H1 (cell line): ENCODE data around the gene ADGRD2.

Source experiments
- EP300 ChIP-seq, 2 experiments: IDR thresholded peaks; 1 replicate in 1 of 2; 2 replicates in 1 of 2; pipeline ENCODE4 v1.6.1; 2011 to 2012; ENCODE audit warnings: low read depth in 2 of 2, low read length in 2 of 2, mild to moderate bottlenecking in 2 of 2, borderline replicate concordance in 1 of 2, inconsistent platforms in 1 of 2, moderate library complexity in 1 of 2
- KDM1A ChIP-seq: fragments of 200-600, 300-600 bp; sonication (generic); IDR thresholded peaks from 2 replicates; pipeline ENCODE4 v1.7.1; 2016; ENCODE audit warnings: mild to moderate bottlenecking, low read length, borderline replicate concordance
- POLR2A ChIP-seq, 2 experiments: IDR thresholded peaks; 1 replicate in 1 of 2; 2 replicates in 1 of 2; pipeline ENCODE4 v1.6.1; 2011; ENCODE audit warnings: low read depth in 2 of 2, low read length in 2 of 2, mild to moderate bottlenecking in 2 of 2; ENCODE audit errors: control extremely low read depth in 1 of 2
- POLR2AphosphoS5 ChIP-seq: IDR thresholded peaks from 2 replicates; pipeline ENCODE4 v1.6.1; 2011; ENCODE audit warnings: low read depth, low read length
- SIN3A ChIP-seq, 2 experiments: IDR thresholded peaks in 1 of 2; conservative IDR thresholded peaks in 1 of 2; 2 replicates each; pipeline ENCODE4 v1.6.1; 2011 to 2012; ENCODE audit warnings: low read length in 2 of 2, improper control_type of control experiment in 1 of 2, low read depth in 1 of 2, mild to moderate bottlenecking in 1 of 2
- SRF ChIP-seq: IDR thresholded peaks from 2 replicates; pipeline ENCODE4 v1.6.1; 2011; ENCODE audit warnings: mild to moderate bottlenecking, low read depth, low read length, moderate library complexity
- TAF1 ChIP-seq: IDR thresholded peaks from 2 replicates; pipeline ENCODE4 v1.6.1; 2011; ENCODE audit warnings: mild to moderate bottlenecking, low read depth, low read length
- ZNF274 ChIP-seq: IDR thresholded peaks from 2 replicates; pipeline ENCODE4 v1.7.0; 2012; ENCODE audit warnings: low read length, borderline replicate concordance; ENCODE audit errors: extremely low read depth
- TF ChIP-seq, protein P1 (sequence below), 3 experiments: IDR thresholded peaks; 1 replicate in 2 of 3; 2 replicates in 1 of 3; pipeline versions ENCODE4 v1.5.1 to v1.6.1; 2011; ENCODE audit warnings: low read length in 3 of 3, mild to moderate bottlenecking in 3 of 3, inconsistent platforms in 2 of 3, low read depth in 1 of 3, moderate library complexity in 1 of 3; ENCODE audit not compliant: insufficient read depth in 1 of 3; ENCODE audit errors: control extremely low read depth in 1 of 3
- TF ChIP-seq, protein P2 (sequence below): fragments of 300-600 bp; sonication (generic); IDR thresholded peaks from 2 replicates; pipeline ENCODE4 v1.7.1; 2012; ENCODE audit warnings: low read length, moderate library complexity, mild to moderate bottlenecking, inconsistent platforms; ENCODE audit not compliant: insufficient replicate concordance
- TF ChIP-seq, protein P3 (sequence below): IDR thresholded peaks from 2 replicates; pipeline ENCODE4 v1.6.1; 2011; ENCODE audit warnings: low read length, improper control_type of control experiment

DNA sequence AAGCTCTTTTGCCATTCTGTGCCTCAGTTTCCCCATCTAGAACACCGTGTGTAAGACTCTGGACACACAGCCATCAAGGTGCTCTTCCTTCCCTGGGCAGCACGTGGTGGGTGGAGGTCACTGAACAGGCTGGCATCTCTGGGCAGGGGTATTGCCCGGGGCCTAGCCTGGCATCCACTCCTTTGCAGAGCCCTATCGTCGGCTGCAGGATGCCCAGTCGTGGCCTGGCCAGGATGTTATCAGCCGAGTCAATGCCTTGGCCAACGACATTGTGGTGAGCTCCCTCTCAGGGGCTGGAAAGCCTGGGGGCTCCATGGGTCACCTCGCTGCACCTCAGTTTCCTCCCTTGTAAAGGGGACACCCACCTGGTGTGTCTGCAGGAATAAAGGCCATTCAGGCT lies 4.0 kb downstream of the ADGRD2 start:
- no peak for TF ChIP-seq ZNF274
- TF ChIP-seq, protein P1, sequence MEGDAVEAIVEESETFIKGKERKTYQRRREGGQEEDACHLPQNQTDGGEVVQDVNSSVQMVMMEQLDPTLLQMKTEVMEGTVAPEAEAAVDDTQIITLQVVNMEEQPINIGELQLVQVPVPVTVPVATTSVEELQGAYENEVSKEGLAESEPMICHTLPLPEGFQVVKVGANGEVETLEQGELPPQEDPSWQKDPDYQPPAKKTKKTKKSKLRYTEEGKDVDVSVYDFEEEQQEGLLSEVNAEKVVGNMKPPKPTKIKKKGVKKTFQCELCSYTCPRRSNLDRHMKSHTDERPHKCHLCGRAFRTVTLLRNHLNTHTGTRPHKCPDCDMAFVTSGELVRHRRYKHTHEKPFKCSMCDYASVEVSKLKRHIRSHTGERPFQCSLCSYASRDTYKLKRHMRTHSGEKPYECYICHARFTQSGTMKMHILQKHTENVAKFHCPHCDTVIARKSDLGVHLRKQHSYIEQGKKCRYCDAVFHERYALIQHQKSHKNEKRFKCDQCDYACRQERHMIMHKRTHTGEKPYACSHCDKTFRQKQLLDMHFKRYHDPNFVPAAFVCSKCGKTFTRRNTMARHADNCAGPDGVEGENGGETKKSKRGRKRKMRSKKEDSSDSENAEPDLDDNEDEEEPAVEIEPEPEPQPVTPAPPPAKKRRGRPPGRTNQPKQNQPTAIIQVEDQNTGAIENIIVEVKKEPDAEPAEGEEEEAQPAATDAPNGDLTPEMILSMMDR (IDR thresholded peaks at IDR 0.05; ENCODE audit: control extremely low read depth in 1 of 3, insufficient read depth in 1 of 3, low read depth in 1 of 3, low read length in 3 of 3) = no peak
- TF ChIP-seq TAF1 = no peak
- TF ChIP-seq SIN3A (conservative IDR thresholded peaks at IDR 0.05 in 1 of 2, IDR thresholded peaks at IDR 0.05 in 1 of 2; ENCODE audit: low read depth in 1 of 2, low read length in 2 of 2) = no peak
- TF ChIP-seq EP300 (IDR thresholded peaks at IDR 0.05; ENCODE audit: borderline replicate concordance in 1 of 2, low read depth in 2 of 2, low read length in 2 of 2) = no peak
- TF ChIP-seq, protein P2, sequence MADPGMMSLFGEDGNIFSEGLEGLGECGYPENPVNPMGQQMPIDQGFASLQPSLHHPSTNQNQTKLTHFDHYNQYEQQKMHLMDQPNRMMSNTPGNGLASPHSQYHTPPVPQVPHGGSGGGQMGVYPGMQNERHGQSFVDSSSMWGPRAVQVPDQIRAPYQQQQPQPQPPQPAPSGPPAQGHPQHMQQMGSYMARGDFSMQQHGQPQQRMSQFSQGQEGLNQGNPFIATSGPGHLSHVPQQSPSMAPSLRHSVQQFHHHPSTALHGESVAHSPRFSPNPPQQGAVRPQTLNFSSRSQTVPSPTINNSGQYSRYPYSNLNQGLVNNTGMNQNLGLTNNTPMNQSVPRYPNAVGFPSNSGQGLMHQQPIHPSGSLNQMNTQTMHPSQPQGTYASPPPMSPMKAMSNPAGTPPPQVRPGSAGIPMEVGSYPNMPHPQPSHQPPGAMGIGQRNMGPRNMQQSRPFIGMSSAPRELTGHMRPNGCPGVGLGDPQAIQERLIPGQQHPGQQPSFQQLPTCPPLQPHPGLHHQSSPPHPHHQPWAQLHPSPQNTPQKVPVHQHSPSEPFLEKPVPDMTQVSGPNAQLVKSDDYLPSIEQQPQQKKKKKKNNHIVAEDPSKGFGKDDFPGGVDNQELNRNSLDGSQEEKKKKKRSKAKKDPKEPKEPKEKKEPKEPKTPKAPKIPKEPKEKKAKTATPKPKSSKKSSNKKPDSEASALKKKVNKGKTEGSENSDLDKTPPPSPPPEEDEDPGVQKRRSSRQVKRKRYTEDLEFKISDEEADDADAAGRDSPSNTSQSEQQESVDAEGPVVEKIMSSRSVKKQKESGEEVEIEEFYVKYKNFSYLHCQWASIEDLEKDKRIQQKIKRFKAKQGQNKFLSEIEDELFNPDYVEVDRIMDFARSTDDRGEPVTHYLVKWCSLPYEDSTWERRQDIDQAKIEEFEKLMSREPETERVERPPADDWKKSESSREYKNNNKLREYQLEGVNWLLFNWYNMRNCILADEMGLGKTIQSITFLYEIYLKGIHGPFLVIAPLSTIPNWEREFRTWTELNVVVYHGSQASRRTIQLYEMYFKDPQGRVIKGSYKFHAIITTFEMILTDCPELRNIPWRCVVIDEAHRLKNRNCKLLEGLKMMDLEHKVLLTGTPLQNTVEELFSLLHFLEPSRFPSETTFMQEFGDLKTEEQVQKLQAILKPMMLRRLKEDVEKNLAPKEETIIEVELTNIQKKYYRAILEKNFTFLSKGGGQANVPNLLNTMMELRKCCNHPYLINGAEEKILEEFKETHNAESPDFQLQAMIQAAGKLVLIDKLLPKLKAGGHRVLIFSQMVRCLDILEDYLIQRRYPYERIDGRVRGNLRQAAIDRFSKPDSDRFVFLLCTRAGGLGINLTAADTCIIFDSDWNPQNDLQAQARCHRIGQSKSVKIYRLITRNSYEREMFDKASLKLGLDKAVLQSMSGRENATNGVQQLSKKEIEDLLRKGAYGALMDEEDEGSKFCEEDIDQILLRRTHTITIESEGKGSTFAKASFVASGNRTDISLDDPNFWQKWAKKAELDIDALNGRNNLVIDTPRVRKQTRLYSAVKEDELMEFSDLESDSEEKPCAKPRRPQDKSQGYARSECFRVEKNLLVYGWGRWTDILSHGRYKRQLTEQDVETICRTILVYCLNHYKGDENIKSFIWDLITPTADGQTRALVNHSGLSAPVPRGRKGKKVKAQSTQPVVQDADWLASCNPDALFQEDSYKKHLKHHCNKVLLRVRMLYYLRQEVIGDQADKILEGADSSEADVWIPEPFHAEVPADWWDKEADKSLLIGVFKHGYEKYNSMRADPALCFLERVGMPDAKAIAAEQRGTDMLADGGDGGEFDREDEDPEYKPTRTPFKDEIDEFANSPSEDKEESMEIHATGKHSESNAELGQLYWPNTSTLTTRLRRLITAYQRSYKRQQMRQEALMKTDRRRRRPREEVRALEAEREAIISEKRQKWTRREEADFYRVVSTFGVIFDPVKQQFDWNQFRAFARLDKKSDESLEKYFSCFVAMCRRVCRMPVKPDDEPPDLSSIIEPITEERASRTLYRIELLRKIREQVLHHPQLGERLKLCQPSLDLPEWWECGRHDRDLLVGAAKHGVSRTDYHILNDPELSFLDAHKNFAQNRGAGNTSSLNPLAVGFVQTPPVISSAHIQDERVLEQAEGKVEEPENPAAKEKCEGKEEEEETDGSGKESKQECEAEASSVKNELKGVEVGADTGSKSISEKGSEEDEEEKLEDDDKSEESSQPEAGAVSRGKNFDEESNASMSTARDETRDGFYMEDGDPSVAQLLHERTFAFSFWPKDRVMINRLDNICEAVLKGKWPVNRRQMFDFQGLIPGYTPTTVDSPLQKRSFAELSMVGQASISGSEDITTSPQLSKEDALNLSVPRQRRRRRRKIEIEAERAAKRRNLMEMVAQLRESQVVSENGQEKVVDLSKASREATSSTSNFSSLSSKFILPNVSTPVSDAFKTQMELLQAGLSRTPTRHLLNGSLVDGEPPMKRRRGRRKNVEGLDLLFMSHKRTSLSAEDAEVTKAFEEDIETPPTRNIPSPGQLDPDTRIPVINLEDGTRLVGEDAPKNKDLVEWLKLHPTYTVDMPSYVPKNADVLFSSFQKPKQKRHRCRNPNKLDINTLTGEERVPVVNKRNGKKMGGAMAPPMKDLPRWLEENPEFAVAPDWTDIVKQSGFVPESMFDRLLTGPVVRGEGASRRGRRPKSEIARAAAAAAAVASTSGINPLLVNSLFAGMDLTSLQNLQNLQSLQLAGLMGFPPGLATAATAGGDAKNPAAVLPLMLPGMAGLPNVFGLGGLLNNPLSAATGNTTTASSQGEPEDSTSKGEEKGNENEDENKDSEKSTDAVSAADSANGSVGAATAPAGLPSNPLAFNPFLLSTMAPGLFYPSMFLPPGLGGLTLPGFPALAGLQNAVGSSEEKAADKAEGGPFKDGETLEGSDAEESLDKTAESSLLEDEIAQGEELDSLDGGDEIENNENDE = no peak
- no peak for TF ChIP-seq SRF
- TF ChIP-seq KDM1A = no peak
- TF ChIP-seq, protein P3, sequence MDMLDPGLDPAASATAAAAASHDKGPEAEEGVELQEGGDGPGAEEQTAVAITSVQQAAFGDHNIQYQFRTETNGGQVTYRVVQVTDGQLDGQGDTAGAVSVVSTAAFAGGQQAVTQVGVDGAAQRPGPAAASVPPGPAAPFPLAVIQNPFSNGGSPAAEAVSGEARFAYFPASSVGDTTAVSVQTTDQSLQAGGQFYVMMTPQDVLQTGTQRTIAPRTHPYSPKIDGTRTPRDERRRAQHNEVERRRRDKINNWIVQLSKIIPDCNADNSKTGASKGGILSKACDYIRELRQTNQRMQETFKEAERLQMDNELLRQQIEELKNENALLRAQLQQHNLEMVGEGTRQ = no peak
- TF ChIP-seq POLR2A (IDR thresholded peaks at IDR 0.05; ENCODE audit: control extremely low read depth in 1 of 2, low read depth in 2 of 2, low read length in 2 of 2) = no peak
- TF ChIP-seq POLR2AphosphoS5 = no peak
